AG04449 (cell line): ENCODE measurements around the gene SLC7A10.

ENCODE experiments used
- CTCF ChIA-PET: fragments of 350-600 bp; formaldehyde crosslinking; extraction: SDS; loops from one replicate; lab custom pipeline; 2021; ENCODE audit warnings: antibody characterized with exemption; lab: Yijun Ruan, JAX
- POLR2A ChIA-PET: fragments of 400-600, 350-600 bp; formaldehyde crosslinking; extraction: SDS; loops from one replicate; lab custom pipeline; 2020; ENCODE audit warnings: antibody characterized with exemption, inconsistent platforms; lab: Yijun Ruan, JAX
- DNase-seq: peaks from one replicate; pipeline ENCODE4 v3.0.0-alpha.2; 2010; ENCODE audit warnings: low read depth, low spot score
- H3K4me3 ChIP-seq: 2 replicates; pipeline ENCODE4 v1.5.1; 2011; ENCODE audit warnings: low read depth, mild to moderate bottlenecking, control low read depth, low read length
- TF ChIP-seq, protein P1 (sequence below): IDR thresholded peaks from one replicate; pipeline ENCODE4 v1.5.1; 2011; ENCODE audit warnings: mild to moderate bottlenecking, moderate library complexity, low read length, control low read depth, inconsistent platforms; ENCODE audit not compliant: insufficient read depth; ENCODE audit errors: missing control alignments

Gene SLC7A10

DNA sequence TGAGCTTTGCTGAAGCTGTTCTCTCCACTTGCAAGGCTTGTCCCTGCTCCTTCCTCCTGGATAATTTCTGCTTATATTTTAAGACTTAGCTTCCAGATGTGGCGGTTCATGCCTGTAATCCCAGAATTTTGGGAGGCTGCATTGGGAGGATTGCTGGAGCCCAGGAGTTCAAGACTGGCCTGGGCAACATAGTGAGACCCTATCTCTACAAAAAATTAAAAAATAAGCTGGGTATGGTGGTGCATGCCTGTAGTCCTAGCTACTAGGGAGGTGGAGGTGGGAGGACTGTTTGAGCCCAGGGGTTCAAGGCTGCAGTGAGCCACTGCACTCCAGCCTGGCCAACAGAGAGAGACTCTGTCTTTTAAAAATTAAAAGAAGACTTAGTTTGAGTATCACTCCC, 45.1 kb upstream of the SLC7A10 start:
- H3K4me3 ChIP-seq = no peak overlapping the region
- TF ChIP-seq, protein P1, sequence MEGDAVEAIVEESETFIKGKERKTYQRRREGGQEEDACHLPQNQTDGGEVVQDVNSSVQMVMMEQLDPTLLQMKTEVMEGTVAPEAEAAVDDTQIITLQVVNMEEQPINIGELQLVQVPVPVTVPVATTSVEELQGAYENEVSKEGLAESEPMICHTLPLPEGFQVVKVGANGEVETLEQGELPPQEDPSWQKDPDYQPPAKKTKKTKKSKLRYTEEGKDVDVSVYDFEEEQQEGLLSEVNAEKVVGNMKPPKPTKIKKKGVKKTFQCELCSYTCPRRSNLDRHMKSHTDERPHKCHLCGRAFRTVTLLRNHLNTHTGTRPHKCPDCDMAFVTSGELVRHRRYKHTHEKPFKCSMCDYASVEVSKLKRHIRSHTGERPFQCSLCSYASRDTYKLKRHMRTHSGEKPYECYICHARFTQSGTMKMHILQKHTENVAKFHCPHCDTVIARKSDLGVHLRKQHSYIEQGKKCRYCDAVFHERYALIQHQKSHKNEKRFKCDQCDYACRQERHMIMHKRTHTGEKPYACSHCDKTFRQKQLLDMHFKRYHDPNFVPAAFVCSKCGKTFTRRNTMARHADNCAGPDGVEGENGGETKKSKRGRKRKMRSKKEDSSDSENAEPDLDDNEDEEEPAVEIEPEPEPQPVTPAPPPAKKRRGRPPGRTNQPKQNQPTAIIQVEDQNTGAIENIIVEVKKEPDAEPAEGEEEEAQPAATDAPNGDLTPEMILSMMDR = no peak
- ChIA-PET POLR2A (no interaction called here), CTCF (interaction anchor here (0.8 to 1.9 kb wide), 2 partner anchors 36 to 144 kb away, joined by 3 to 5 read pairs; no protein-coding TSS in a partner anchor)
- no peak for DNase-seq

GRCh38 chr19:33269016-33269415, 43.4 kb upstream of the SLC7A10 start:
- CTCF ChIA-PET = no interaction called here
- DNase-seq = no peak
- POLR2A ChIA-PET = no interaction called here
- H3K4me3 ChIP-seq = no peak overlapping the region
- TF ChIP-seq, protein P1 = no peak

GRCh38 chr19:33268162-33268991, 42.7 kb upstream of the SLC7A10 start:
- ChIA-PET CTCF (no interaction called here), POLR2A (no interaction called here)
- no peak overlapping the region for H3K4me3 ChIP-seq
- TF ChIP-seq, protein P1 = no peak
- no peak for DNase-seq

DNA sequence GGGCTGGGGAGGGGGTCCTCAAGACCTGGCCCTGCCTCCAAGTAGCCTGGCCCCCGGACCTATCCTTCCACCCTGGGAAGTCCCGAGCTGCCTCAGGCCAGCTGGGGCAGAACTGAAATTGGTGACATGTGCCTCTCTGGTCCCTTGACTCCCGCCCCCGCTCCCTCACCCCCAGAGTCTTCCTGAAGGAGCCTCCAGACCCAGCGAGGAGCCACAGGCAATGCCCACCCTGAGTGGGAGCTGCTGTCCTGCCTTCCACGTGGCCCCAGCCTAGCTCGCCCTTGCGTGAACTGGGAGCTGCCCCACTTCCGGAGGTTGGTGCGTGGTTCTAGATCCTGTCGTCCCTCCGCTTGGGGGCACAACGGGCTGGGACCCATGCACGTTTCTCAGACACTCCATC, 42.1 kb upstream of the SLC7A10 start:
- no peak for DNase-seq
- POLR2A ChIA-PET = no interaction called here
- CTCF ChIA-PET = interaction anchor here (0.6 to 1.2 kb wide), 2 partner anchors 32 to 139 kb away, joined by 3 to 5 read pairs; no protein-coding TSS in a partner anchor
- no peak overlapping the region for H3K4me3 ChIP-seq
- TF ChIP-seq, protein P1 = no peak

DNA sequence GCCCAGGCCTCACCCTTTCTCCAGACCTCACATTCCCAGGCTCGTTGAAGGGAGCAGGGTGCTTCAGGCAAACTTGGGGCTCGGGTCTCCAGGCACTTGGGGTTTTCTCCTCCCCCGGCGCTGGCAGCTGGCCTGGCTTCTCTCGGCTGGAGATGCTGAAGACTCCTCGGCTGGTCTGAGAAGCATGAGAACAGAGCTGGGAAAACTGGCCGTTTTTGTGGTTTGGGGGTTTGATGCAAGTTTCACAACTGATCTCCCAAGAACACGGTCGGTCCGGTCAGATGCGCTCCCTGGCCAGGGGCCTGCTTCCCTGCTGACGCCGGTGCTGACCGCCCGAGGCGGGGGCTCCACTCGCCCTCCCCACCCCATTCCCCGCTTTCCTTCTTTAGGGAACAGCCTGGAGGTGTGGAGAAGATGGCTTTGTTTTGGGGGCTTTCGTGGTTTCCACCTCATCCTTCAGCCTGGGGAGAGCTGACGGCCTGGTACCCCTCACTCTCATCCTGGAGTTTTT, 41.4 kb upstream of the SLC7A10 start:
- no peak for DNase-seq
- ChIA-PET CTCF (interaction anchor here (0.6 to 1.2 kb wide), 2 partner anchors 32 to 140 kb away, joined by 3 to 5 read pairs; no protein-coding TSS in a partner anchor), POLR2A (no interaction called here)
- H3K4me3 ChIP-seq = no peak overlapping the region
- TF ChIP-seq, protein P1 = no peak

- ChIA-PET POLR2A (interaction anchor here (0.6 kb wide), 1 partner anchor 15 kb away, joined by 3 read pairs; no protein-coding TSS in a partner anchor), CTCF (interaction anchor here (1.0 to 1.5 kb wide), 2 partner anchors 19 to 30 kb away, joined by 3 read pairs; no protein-coding TSS in a partner anchor)
- TF ChIP-seq, protein P1 = no peak
- DNase-seq = no peak
- no peak overlapping the region for H3K4me3 ChIP-seq
Observed at GRCh38 chr19:33264881-33265445, 39.3 kb upstream of the SLC7A10 start.
